HEK293 (cell line): Measurements from ENCODE around the gene KRT7.
A peak's percentile ranks its signal among the peaks of the same experiment; 100 is the strongest.

Source experiments
- CTCF ChIA-PET: fragments of 350-600 bp; formaldehyde crosslinking; extraction: SDS; loops from one replicate; lab custom pipeline; 2021; ENCODE audit warnings: antibody characterized with exemption; lab: Yijun Ruan, JAX
- POLR2A ChIA-PET: fragments of 300-600 bp; formaldehyde crosslinking; extraction: SDS; loops from one replicate; lab custom pipeline; 2020; ENCODE audit warnings: antibody characterized with exemption, inconsistent platforms; lab: Yijun Ruan, JAX
- H3K27ac ChIP-seq: fragments of 200-500 bp; sonication (Bioruptor generic); 2 replicates; pipeline ENCODE4 v1.5.1; 2014; ENCODE audit warnings: low read depth, low read length, control low read depth, inconsistent platforms; ENCODE audit errors: extremely low read depth
- H3K36me3 ChIP-seq, 2 experiments: fragments of 200-500 bp in 1 of 2; sonication (Bioruptor generic) in 1 of 2; 1 replicate in 1 of 2; 2 replicates in 1 of 2; pipeline ENCODE4 v1.5.1; 2014 to 2017; ENCODE audit warnings: inconsistent platforms in 2 of 2, low read length in 2 of 2; ENCODE audit not compliant: control insufficient read depth in 2 of 2, insufficient read depth in 1 of 2
- H3K4me1 ChIP-seq: fragments of 200-500 bp; sonication (Bioruptor generic); 2 replicates; pipeline ENCODE4 v1.5.1; 2014; ENCODE audit warnings: mild to moderate bottlenecking, low read length, inconsistent platforms; ENCODE audit not compliant: control insufficient read depth, insufficient read depth
- H3K4me3 ChIP-seq: 2 replicates; pipeline ENCODE4 v1.5.1; 2011; ENCODE audit warnings: low read depth, mild to moderate bottlenecking, control low read depth, low read length, moderate library complexity
- H3K9me3 ChIP-seq: fragments of 200-500 bp; sonication (Bioruptor generic); 2 replicates; pipeline ENCODE4 v1.5.1; 2014; ENCODE audit warnings: low read depth, low read length, inconsistent platforms; ENCODE audit not compliant: control insufficient read depth, insufficient read depth
- GLI2 ChIP-seq: fragments of 450-650 bp; formaldehyde crosslinking; IDR thresholded peaks from 2 replicates; pipeline ENCODE4; 2017; ENCODE audit warnings: missing biosample characterization, missing genetic modification characterization, low read depth, borderline replicate concordance
- SCRT2 ChIP-seq: fragments of 450-650 bp; formaldehyde crosslinking; IDR thresholded peaks from 2 replicates; pipeline ENCODE4 v1.5.1; 2016; ENCODE audit warnings: missing biosample characterization, missing genetic modification characterization
- SP3 ChIP-seq: fragments of 450-650 bp; formaldehyde crosslinking; IDR thresholded peaks from 2 replicates; pipeline ENCODE4 v1.5.1; 2016; ENCODE audit warnings: missing biosample characterization, missing genetic modification characterization
- SP7 ChIP-seq: fragments of 450-650 bp; formaldehyde crosslinking; IDR thresholded peaks from 2 replicates; pipeline ENCODE4 v1.5.1; 2016; ENCODE audit warnings: missing biosample characterization, missing genetic modification characterization
- ZBTB21 ChIP-seq: fragments of 450-650 bp; formaldehyde crosslinking; IDR thresholded peaks from 2 replicates; pipeline ENCODE4 v1.5.1; 2017; ENCODE audit warnings: missing biosample characterization, missing genetic modification characterization
- ZBTB48 ChIP-seq: fragments of 450-650 bp; formaldehyde crosslinking; IDR thresholded peaks from 2 replicates; pipeline ENCODE4 v1.5.1; 2016; ENCODE audit warnings: missing biosample characterization, missing genetic modification characterization
- ZFHX2 ChIP-seq: fragments of 450-650 bp; formaldehyde crosslinking; conservative IDR thresholded peaks from 2 replicates; pipeline ENCODE4 v1.5.1; 2016; ENCODE audit warnings: missing biosample characterization, missing genetic modification characterization
- ZFP37 ChIP-seq: fragments of 450-650 bp; formaldehyde crosslinking; IDR thresholded peaks from 2 replicates; pipeline ENCODE4 v1.5.1; 2016; ENCODE audit warnings: missing biosample characterization, missing genetic modification characterization
- ZFP69B ChIP-seq: fragments of 450-650 bp; formaldehyde crosslinking; IDR thresholded peaks from 2 replicates; pipeline ENCODE4 v1.5.1; 2016; ENCODE audit warnings: missing biosample characterization, missing genetic modification characterization
- ZNF2 ChIP-seq: fragments of 450-650 bp; formaldehyde crosslinking; IDR thresholded peaks from 2 replicates; pipeline ENCODE4 v1.5.1; 2016; ENCODE audit warnings: missing biosample characterization, missing genetic modification characterization
- ZNF202 ChIP-seq: fragments of 450-650 bp; formaldehyde crosslinking; IDR thresholded peaks from 2 replicates; pipeline ENCODE4 v1.5.1; 2016; ENCODE audit warnings: missing biosample characterization, missing genetic modification characterization, borderline replicate concordance
- ZNF366 ChIP-seq: fragments of 450-650 bp; formaldehyde crosslinking; conservative IDR thresholded peaks from 2 replicates; pipeline ENCODE4 v1.5.1; 2016; ENCODE audit warnings: missing biosample characterization, missing genetic modification characterization
- ZNF501 ChIP-seq: fragments of 450-650 bp; formaldehyde crosslinking; IDR thresholded peaks from 2 replicates; pipeline ENCODE4 v1.5.1; 2016; ENCODE audit warnings: missing biosample characterization, missing genetic modification characterization
- ZNF560 ChIP-seq: fragments of 450-650 bp; formaldehyde crosslinking; IDR thresholded peaks from 2 replicates; pipeline ENCODE4 v1.5.1; 2017; ENCODE audit warnings: missing biosample characterization, missing genetic modification characterization, borderline replicate concordance
- ZNF660 ChIP-seq: fragments of 450-650 bp; IDR thresholded peaks from 2 replicates; pipeline ENCODE4 v1.5.1; 2018; ENCODE audit warnings: missing biosample characterization, mild to moderate bottlenecking, missing genetic modification characterization
- ZNF664 ChIP-seq: fragments of 450-650 bp; formaldehyde crosslinking; IDR thresholded peaks from 2 replicates; pipeline ENCODE4 v1.5.1; 2016; ENCODE audit warnings: missing biosample characterization, missing genetic modification characterization
- ZNF670 ChIP-seq: fragments of 450-650 bp; formaldehyde crosslinking; IDR thresholded peaks from 2 replicates; pipeline ENCODE4 v1.5.1; 2016; ENCODE audit warnings: missing biosample characterization, missing genetic modification characterization, low read depth
- ZNF830 ChIP-seq: fragments of 450-650 bp; IDR thresholded peaks from 2 replicates; pipeline ENCODE4 v1.5.0; 2018; ENCODE audit warnings: missing biosample characterization, missing genetic modification characterization, low read depth, mild to moderate bottlenecking, moderate library complexity
- ZSCAN23 ChIP-seq: fragments of 450-650 bp; formaldehyde crosslinking; IDR thresholded peaks from 2 replicates; pipeline ENCODE4 v1.5.1; 2016; ENCODE audit warnings: missing biosample characterization, missing genetic modification characterization
- TF ChIP-seq, protein P1 (sequence below): fragments of 450-650 bp; formaldehyde crosslinking; IDR thresholded peaks from 2 replicates; pipeline ENCODE4 v1.5.1; 2016; ENCODE audit warnings: missing biosample characterization, missing genetic modification characterization
- TF ChIP-seq, protein P2 (sequence below): fragments of 450-650 bp; formaldehyde crosslinking; IDR thresholded peaks from 2 replicates; pipeline ENCODE4 v1.5.1; 2017; ENCODE audit warnings: missing biosample characterization, missing genetic modification characterization
- TF ChIP-seq, protein P3 (sequence below): fragments of 450-650 bp; IDR thresholded peaks from 2 replicates; pipeline ENCODE4 v1.5.1; 2018; ENCODE audit warnings: missing biosample characterization, missing genetic modification characterization
- TF ChIP-seq, protein P4 (sequence below): fragments of 450-650 bp; formaldehyde crosslinking; IDR thresholded peaks from 2 replicates; pipeline ENCODE4 v1.5.1; 2016; ENCODE audit warnings: missing biosample characterization, missing genetic modification characterization

The KRT7 gene

DNA sequence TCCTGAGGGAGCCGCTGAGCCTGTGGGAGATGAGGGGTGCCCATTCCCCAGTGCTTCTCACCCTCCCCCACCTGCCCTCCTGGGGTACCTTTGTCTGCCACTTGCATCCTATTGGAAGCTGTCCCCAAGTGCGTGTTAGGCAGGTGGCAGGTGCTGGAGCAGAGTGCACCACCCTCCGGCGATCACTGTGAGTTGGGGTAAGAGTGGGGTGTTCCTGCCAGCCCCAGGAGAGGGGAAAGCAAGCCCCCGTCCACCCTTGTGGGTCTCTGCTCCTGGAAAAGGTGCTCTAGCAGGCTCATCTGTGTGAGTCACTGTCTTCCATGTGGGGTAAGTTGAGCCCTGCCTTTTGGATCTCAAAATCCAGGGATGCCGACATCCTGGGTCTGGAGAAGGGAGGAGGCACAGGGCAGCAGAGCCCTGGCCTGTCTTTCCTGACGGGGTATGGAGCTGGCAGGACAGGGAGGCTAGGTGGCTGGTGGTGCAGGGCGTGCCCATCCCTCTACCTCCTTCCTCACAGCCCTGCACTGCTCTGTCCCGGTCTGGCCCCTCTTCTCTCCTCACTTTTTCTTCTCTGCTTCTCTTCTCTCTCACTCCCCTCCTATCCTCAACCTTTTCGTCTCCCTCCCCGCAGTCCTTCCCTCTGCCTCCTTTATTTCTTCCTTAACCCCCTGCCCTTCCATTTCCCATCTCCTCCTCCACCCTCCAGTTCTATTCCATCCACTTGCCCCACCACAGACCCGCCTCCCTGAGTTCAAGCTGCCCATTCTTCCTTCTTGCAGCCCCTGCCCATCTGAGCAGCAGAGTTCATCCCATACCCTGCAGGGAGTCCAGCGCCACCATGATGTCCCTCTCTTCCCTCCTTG is 20.1 kb upstream of the KRT7 start (continued):
- TF ChIP-seq, protein P1, sequence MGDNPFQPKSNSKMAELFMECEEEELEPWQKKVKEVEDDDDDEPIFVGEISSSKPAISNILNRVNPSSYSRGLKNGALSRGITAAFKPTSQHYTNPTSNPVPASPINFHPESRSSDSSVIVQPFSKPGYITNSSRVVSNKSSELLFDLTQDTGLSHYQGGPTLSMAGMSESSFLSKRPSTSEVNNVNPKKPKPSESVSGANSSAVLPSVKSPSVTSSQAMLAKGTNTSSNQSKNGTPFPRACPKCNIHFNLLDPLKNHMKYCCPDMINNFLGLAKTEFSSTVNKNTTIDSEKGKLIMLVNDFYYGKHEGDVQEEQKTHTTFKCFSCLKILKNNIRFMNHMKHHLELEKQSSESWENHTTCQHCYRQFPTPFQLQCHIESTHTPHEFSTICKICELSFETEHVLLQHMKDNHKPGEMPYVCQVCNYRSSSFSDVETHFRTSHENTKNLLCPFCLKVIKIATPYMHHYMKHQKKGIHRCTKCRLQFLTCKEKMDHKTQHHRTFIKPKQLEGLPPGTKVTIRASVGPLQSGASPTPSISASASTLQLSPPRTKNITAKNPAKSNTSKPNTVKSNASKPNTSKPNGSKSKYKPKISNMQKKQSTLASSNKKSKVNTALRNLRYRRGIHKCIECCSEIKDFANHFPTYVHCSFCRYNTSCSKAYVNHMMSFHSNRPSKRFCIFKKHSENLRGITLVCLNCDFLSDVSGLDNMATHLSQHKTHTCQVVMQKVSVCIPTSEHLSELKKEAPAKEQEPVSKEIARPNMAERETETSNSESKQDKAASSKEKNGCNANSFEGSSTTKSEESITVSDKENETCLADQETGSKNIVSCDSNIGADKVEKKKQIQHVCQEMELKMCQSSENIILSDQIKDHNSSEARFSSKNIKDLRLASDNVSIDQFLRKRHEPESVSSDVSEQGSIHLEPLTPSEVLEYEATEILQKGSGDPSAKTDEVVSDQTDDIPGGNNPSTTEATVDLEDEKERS (tag by site-specific recombination) = no peak
- TF ChIP-seq, protein P2, sequence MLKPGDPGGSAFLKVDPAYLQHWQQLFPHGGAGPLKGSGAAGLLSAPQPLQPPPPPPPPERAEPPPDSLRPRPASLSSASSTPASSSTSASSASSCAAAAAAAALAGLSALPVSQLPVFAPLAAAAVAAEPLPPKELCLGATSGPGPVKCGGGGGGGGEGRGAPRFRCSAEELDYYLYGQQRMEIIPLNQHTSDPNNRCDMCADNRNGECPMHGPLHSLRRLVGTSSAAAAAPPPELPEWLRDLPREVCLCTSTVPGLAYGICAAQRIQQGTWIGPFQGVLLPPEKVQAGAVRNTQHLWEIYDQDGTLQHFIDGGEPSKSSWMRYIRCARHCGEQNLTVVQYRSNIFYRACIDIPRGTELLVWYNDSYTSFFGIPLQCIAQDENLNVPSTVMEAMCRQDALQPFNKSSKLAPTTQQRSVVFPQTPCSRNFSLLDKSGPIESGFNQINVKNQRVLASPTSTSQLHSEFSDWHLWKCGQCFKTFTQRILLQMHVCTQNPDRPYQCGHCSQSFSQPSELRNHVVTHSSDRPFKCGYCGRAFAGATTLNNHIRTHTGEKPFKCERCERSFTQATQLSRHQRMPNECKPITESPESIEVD (tag by site-specific recombination) = no peak
- no peak for TF ChIP-seq ZFP69B (tag by site-specific recombination)
- no peak for TF ChIP-seq ZSCAN23
- TF ChIP-seq, protein P3, sequence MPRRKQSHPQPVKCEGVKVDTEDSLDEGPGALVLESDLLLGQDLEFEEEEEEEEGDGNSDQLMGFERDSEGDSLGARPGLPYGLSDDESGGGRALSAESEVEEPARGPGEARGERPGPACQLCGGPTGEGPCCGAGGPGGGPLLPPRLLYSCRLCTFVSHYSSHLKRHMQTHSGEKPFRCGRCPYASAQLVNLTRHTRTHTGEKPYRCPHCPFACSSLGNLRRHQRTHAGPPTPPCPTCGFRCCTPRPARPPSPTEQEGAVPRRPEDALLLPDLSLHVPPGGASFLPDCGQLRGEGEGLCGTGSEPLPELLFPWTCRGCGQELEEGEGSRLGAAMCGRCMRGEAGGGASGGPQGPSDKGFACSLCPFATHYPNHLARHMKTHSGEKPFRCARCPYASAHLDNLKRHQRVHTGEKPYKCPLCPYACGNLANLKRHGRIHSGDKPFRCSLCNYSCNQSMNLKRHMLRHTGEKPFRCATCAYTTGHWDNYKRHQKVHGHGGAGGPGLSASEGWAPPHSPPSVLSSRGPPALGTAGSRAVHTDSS = no peak
- TF ChIP-seq ZNF830 (tag by site-specific recombination) = no peak
- TF ChIP-seq, protein P4, sequence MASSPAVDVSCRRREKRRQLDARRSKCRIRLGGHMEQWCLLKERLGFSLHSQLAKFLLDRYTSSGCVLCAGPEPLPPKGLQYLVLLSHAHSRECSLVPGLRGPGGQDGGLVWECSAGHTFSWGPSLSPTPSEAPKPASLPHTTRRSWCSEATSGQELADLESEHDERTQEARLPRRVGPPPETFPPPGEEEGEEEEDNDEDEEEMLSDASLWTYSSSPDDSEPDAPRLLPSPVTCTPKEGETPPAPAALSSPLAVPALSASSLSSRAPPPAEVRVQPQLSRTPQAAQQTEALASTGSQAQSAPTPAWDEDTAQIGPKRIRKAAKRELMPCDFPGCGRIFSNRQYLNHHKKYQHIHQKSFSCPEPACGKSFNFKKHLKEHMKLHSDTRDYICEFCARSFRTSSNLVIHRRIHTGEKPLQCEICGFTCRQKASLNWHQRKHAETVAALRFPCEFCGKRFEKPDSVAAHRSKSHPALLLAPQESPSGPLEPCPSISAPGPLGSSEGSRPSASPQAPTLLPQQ (tag by site-specific recombination) = no peak
- no peak for TF ChIP-seq ZNF560 (tag by site-specific recombination)
- TF ChIP-seq SP3 (tag by site-specific recombination) = no peak
- TF ChIP-seq ZNF501 (tag by site-specific recombination) = no peak
- no peak for TF ChIP-seq ZNF670 (tag by site-specific recombination)
- peak; percentile 40 for TF ChIP-seq ZNF366
- TF ChIP-seq ZNF202 (tag by site-specific recombination) = no peak
- TF ChIP-seq GLI2 (tag by site-specific recombination) = no peak

DNA sequence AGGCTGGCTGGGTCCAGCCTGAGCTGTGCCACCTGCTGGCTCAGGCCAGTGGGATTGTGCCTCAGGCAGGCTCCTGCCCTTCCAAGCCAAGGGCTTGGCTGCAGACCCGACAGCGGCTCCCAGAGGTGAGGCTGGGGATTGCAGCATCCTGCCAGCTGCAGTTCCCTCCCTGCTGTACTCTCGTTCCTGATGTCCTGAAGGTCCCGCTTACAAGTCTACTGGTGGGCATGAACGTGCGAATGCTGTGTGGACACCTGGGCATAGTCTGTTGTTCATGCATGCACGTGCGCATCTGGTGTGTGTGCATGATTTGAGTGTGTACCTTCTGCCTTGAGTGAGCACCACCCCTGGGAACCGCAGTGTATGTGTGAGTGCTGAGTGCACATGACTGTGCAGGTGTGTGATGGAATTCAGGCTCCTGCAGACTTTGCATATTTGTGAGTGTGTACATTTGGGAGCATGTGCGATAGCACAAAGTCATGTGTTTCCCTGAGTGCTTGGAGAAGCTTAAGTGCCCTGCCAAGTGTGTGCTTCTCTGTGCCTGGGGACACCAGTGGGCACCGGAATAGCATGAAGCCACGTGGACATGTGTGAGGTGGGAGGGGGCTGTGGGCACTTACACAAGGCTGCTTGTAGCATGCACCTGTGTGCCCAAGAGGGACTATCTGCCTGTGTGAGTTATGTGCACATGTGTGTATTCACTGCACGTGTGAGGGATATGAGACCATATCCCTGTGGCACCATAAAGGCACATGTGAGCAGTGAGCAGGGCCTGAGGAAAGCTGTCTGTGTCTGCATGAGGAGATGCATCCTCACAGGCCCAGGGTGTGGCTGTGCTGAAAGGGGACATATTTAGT is 19.3 kb upstream of the KRT7 start:
- no peaks in the 10 kb centered on the region; the same call in 1 of the 2 replicates for H3K4me1 ChIP-seq
- POLR2A ChIA-PET = interaction anchor here (0.5 kb wide), 1 partner anchor 59 kb away, joined by 3 read pairs; no protein-coding TSS in a partner anchor
- CTCF ChIA-PET = interaction anchor here (0.5 to 8.0 kb wide), 35 partner anchors 8 to 757 kb away, joined by 3 to 62 read pairs (median 5); partner anchors contain the start of gene KRT80
- H3K36me3 ChIP-seq = no peaks in the 10 kb centered on the region
- no peak overlapping the region for H3K4me3 ChIP-seq
- H3K9me3 ChIP-seq = no peaks in the 10 kb centered on the region
- no peak overlapping the region for H3K27ac ChIP-seq
- TF ChIP-seq ZNF501 (tag by site-specific recombination) (0 out of 2 replicates have a peak, but pooled peaks have one; percentile 44), ZBTB48 (tag by site-specific recombination) (0 out of 2 replicates have a peak, but pooled peaks have one; percentile 19), ZNF660 (tag by site-specific recombination) (no peak), ZFHX2 (tag by site-specific recombination) (no peak), ZBTB21 (tag by site-specific recombination) (no peak), ZFP37 (tag by site-specific recombination) (0 out of 2 replicates have a peak, but pooled peaks have one; percentile 44), SP7 (tag by site-specific recombination) (no peak), SCRT2 (tag by site-specific recombination) (peak; percentile 45; the same call in 1 of the 2 replicates), ZNF664 (tag by site-specific recombination) (no peak), ZNF2 (tag by site-specific recombination) (0 out of 2 replicates have a peak, but pooled peaks have one; percentile 27)
- TF ChIP-seq, protein P3 = no peak
